ENCODE data around the gene ADAMTS12. TPM values are rescaled to one million over a fixed set of nuclear protein-coding genes. Genes with fewer than 3 reads are reported as not detected.

Gene ADAMTS12
- total and polyA plus RNA-seq, 2 of the 8 experiments (the other 6 are each of a cell fraction or from before 2014, with no cell fraction given), result 6.4 to 12.8 TPM

- no peak for TF ChIP-seq EP300 (IDR thresholded peaks at IDR 0.05; ENCODE audit: borderline replicate concordance in 1 of 2, low read depth in 2 of 2, low read length in 2 of 2)
- TF ChIP-seq ATF2 (IDR thresholded peaks at IDR 0.05; ENCODE audit: low read length), result no peak
- TF ChIP-seq RXRA (IDR thresholded peaks at IDR 0.05; ENCODE audit: insufficient read depth, low read depth, low read length), result no peak
Observed at GRCh38 chr5:33828626-33829308, 63.0 kb downstream of the ADAMTS12 start (continued).

Measured in H1 (cell line).